HepG2 (cell line): ENCODE results near the gene CACNA2D3. TPM values are rescaled to one million over a fixed set of nuclear protein-coding genes. Genes with fewer than 3 reads are reported as not detected.

Experiments used
- ATAC-seq: fragments of 200-7000 bp; cut with Tn5 transposase; 3 replicates; pipeline ENCODE4 v1.9.1; 2020; ENCODE audit warnings: mild to moderate bottlenecking, moderate library complexity
- BruUV-seq: library from RNA; stranded (reverse); fragments of 400-500 nt; replicated peaks from 2 replicates; lab custom pipeline; 2021; lab: Mats Ljungman, UMichigan
- CTCF ChIA-PET: fragments of 300-600 bp; formaldehyde crosslinking; extraction: SDS; loops from one replicate; lab custom pipeline; 2021; ENCODE audit warnings: low total read pairs, inconsistent platforms, low intra/inter-chr PET ratio; lab: Yijun Ruan, JAX
- POLR2A ChIA-PET: fragments of 350-600 bp; sonication (Branson Sonifier 250); formaldehyde crosslinking; loops from one replicate; lab custom pipeline; 2020; ENCODE audit warnings: antibody characterized with exemption, inconsistent platforms; lab: Yijun Ruan, JAX
- DNase-seq: peaks from one replicate; pipeline ENCODE4 v3.0.0-alpha.2; 2015; ENCODE audit warnings: low spot score
- FAIRE-seq: peaks from 3 replicates; lab custom pipeline; 2011; peaks lifted over from hg19 to GRCh38; lab: Jason Lieb, UNC
- H2AFZ ChIP-seq: one replicate; pipeline ENCODE4 v1.6.1; 2011; ENCODE audit warnings: low read length, inconsistent platforms
- H3K27ac ChIP-seq: fragments of 300-600 bp; 3 replicates; pipeline ENCODE4 v1.8.0; 2011; ENCODE audit warnings: mixed run types, mild to moderate bottlenecking, mixed read lengths, low read length, inconsistent platforms; ENCODE audit not compliant: insufficient read depth; ENCODE audit errors: extremely low read length
- H3K27me3 ChIP-seq, 2 experiments: fragments of 200-600 bp in 1 of 2; 2 replicates in 1 of 2; 3 replicates in 1 of 2; pipeline versions ENCODE4 v1.6.0 to v1.8.0; 2011; ENCODE audit warnings: low read length in 2 of 2, mild to moderate bottlenecking in 2 of 2, moderate library complexity in 2 of 2, inconsistent platforms in 1 of 2; ENCODE audit not compliant: insufficient read depth in 2 of 2, control insufficient read depth in 1 of 2
- H3K36me3 ChIP-seq, 2 experiments: fragments of 200-600 bp in 1 of 2; replicated peaks in 1 of 2; 2 replicates in 1 of 2; 3 replicates in 1 of 2; pipeline versions ENCODE4 v1.5.1 to v1.8.0; 2011; ENCODE audit warnings: low read length in 2 of 2, inconsistent platforms in 1 of 2; ENCODE audit not compliant: insufficient read depth in 2 of 2, control insufficient read depth in 1 of 2
- H3K4me1 ChIP-seq: 2 replicates; pipeline ENCODE4 v1.5.1; 2012; ENCODE audit warnings: low read length, inconsistent platforms; ENCODE audit not compliant: insufficient read depth
- H3K4me2 ChIP-seq: 2 replicates; pipeline ENCODE4 v1.6.0; 2011; ENCODE audit warnings: low read depth, low read length, inconsistent platforms
- H3K4me3 ChIP-seq, 3 experiments: fragments of 200-600 bp in 1 of 3; sonication (generic), shearing (Covaris generic) in 1 of 3; replicated peaks in 1 of 3; 2 replicates each; pipeline ENCODE4 v1.5.1; 2011 to 2016; ENCODE audit warnings: low read length in 3 of 3, inconsistent platforms in 2 of 3, low read depth in 2 of 3, mild to moderate bottlenecking in 2 of 3, control low read depth in 1 of 3, mixed read lengths in 1 of 3; ENCODE audit not compliant: insufficient read depth in 1 of 3
- H3K79me2 ChIP-seq: one replicate; pipeline ENCODE4 v1.6.1; 2011; ENCODE audit warnings: low read length, inconsistent platforms; ENCODE audit not compliant: insufficient read depth
- H3K9ac ChIP-seq: 2 replicates; pipeline ENCODE4 v1.6.0; 2011; ENCODE audit warnings: mild to moderate bottlenecking, low read depth, low read length, inconsistent platforms; ENCODE audit not compliant: insufficient read depth
- H3K9me3 ChIP-seq: 2 replicates; pipeline ENCODE4 v1.5.1; 2012; ENCODE audit warnings: mild to moderate bottlenecking, low read length
- H4K20me1 ChIP-seq: 2 replicates; pipeline ENCODE4 v1.6.0; 2011; ENCODE audit warnings: inconsistent platforms, mild to moderate bottlenecking, low read length, moderate library complexity; ENCODE audit not compliant: insufficient read depth
- IRF2 ChIP-seq: IDR thresholded peaks from 2 replicates; pipeline ENCODE4 v1.6.1; 2018; ENCODE audit warnings: missing genetic modification reagents, missing compliant biosample characterization
- MBD4 ChIP-seq: IDR thresholded peaks from 2 replicates; pipeline ENCODE4 v1.6.1; 2012; ENCODE audit warnings: low read length, inconsistent platforms, borderline replicate concordance
- NPAS2 ChIP-seq: sonication (generic); formaldehyde crosslinking; IDR thresholded peaks from 2 replicates; pipeline ENCODE4 v1.8.0; 2022; ENCODE audit warnings: mild to moderate bottlenecking, missing genetic modification reagents, borderline replicate concordance
- NR1H2 ChIP-seq: sonication (generic); formaldehyde crosslinking; IDR thresholded peaks from 2 replicates; pipeline ENCODE4 v1.8.1; 2022; ENCODE audit warnings: low read depth, missing genetic modification reagents, borderline replicate concordance
- YEATS2 ChIP-seq: sonication (generic); formaldehyde crosslinking; IDR thresholded peaks from 2 replicates; pipeline ENCODE4 v1.4.0; 2020; ENCODE audit warnings: missing genetic modification reagents, borderline replicate concordance
- ZNF207 ChIP-seq: fragments of 450-650 bp; IDR thresholded peaks from 2 replicates; pipeline ENCODE4 v1.6.1; 2016; ENCODE audit warnings: antibody characterized with exemption, borderline replicate concordance
- WGBS: methylation state at CpG from one replicate; pipeline ENCODE4 v1.1.6; 2017; ENCODE audit warnings: low lambda C conversion rate; 5-methylcytosine and 5-hydroxymethylcytosine counted together
- in situ Hi-C: cut with HindIII; loops from 2 replicates; pipeline ENCODE4 v1.10.0; 2017; ENCODE audit warnings: low pct_unique_long_range_greater_than_20kb; ENCODE audit not compliant: extremely low pct_ligation_motif_present
- intact Hi-C: fragments of 100-400 bp; cut with micrococcal nuclease; formaldehyde crosslinking; loops from one replicate; pipeline ENCODE4 v1.10.0; 2022; ENCODE audit not compliant: unreplicated experiment
- polyA plus RNA-seq, 8 experiments: library from polyadenylated mRNA; depleted of rRNA in 3 of 8; stranded (reverse) in 7 of 8; unstranded in 1 of 8; fragments of >200 nt; fragmentation: Illumina TruSeq in 4 of 8; extraction: Trizol in 4 of 8; gene quantifications; 2 replicates each; pipeline versions ENCODE4 v1.2.1 to v1.2.3, GENCODE V29; 2011 to 2016; ENCODE audit warnings: low read depth in 4 of 8, missing spikeins in 1 of 8, mixed read lengths in 1 of 8; ENCODE audit not compliant: insufficient read depth in 1 of 8
- total RNA-seq, 5 experiments: library from RNA; depleted of rRNA; stranded (reverse); fragments of >200 nt; fragmentation: Illumina TruSeq; extraction: Trizol; gene quantifications; 2 replicates each; pipeline ENCODE4 v1.2.3, GENCODE V29; 2016; ENCODE audit warnings: low read depth in 1 of 5
- TF ChIP-seq, protein P1 (sequence below): sonication (generic); formaldehyde crosslinking; IDR thresholded peaks from 2 replicates; pipeline ENCODE4 v1.4.0; 2020; ENCODE audit warnings: missing genetic modification reagents
- TF ChIP-seq, protein P2 (sequence below): sonication (generic); formaldehyde crosslinking; IDR thresholded peaks from 2 replicates; pipeline ENCODE4 v1.9.0; 2022; ENCODE audit warnings: missing genetic modification reagents, mild to moderate bottlenecking, borderline replicate concordance
- TF ChIP-seq, protein P3 (sequence below): IDR thresholded peaks from 2 replicates; pipeline ENCODE4 v1.6.1; 2016; ENCODE audit warnings: low read depth
- TF ChIP-seq, protein P4 (sequence below): sonication (generic); formaldehyde crosslinking; IDR thresholded peaks from 2 replicates; pipeline ENCODE4 v1.4.0; 2020; ENCODE audit warnings: missing genetic modification reagents

Gene CACNA2D3
- total and polyA plus RNA-seq, 2 of the 13 experiments (the other 11 are each of a cell fraction or from before 2014, with no cell fraction given), result not detected

DNA sequence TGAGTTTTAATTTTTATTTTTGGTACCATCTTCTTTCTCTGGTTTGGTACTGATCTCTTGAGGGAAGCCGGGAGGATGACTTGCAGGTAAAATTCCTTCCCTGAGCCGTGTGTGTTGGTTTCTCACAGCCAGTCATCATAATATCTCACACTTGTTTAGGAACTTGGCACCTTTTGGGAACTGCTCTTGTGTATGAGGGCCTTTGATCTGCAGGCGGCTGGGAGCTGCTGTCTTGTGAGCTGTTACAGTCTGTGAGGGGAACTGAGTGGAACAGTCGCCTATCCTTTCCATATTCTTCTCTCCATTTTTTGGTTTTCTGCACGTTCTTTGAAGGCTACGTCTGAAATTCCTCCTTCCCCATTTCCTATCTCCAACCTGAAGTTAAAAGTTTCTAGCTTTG lies 75.2 kb downstream of the CACNA2D3 start (continued):
- TF ChIP-seq, protein P1, sequence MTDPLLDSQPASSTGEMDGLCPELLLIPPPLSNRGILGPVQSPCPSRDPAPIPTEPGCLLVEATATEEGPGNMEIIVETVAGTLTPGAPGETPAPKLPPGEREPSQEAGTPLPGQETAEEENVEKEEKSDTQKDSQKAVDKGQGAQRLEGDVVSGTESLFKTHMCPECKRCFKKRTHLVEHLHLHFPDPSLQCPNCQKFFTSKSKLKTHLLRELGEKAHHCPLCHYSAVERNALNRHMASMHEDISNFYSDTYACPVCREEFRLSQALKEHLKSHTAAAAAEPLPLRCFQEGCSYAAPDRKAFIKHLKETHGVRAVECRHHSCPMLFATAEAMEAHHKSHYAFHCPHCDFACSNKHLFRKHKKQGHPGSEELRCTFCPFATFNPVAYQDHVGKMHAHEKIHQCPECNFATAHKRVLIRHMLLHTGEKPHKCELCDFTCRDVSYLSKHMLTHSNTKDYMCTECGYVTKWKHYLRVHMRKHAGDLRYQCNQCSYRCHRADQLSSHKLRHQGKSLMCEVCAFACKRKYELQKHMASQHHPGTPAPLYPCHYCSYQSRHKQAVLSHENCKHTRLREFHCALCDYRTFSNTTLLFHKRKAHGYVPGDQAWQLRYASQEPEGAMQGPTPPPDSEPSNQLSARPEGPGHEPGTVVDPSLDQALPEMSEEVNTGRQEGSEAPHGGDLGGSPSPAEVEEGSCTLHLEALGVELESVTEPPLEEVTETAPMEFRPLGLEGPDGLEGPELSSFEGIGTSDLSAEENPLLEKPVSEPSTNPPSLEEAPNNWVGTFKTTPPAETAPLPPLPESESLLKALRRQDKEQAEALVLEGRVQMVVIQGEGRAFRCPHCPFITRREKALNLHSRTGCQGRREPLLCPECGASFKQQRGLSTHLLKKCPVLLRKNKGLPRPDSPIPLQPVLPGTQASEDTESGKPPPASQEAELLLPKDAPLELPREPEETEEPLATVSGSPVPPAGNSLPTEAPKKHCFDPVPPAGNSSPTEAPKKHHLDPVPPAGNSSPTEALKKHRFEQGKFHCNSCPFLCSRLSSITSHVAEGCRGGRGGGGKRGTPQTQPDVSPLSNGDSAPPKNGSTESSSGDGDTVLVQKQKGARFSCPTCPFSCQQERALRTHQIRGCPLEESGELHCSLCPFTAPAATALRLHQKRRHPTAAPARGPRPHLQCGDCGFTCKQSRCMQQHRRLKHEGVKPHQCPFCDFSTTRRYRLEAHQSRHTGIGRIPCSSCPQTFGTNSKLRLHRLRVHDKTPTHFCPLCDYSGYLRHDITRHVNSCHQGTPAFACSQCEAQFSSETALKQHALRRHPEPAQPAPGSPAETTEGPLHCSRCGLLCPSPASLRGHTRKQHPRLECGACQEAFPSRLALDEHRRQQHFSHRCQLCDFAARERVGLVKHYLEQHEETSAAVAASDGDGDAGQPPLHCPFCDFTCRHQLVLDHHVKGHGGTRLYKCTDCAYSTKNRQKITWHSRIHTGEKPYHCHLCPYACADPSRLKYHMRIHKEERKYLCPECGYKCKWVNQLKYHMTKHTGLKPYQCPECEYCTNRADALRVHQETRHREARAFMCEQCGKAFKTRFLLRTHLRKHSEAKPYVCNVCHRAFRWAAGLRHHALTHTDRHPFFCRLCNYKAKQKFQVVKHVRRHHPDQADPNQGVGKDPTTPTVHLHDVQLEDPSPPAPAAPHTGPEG (CRISPR knock-in tag), result no peak
- no peak for TF ChIP-seq MBD4

DNA sequence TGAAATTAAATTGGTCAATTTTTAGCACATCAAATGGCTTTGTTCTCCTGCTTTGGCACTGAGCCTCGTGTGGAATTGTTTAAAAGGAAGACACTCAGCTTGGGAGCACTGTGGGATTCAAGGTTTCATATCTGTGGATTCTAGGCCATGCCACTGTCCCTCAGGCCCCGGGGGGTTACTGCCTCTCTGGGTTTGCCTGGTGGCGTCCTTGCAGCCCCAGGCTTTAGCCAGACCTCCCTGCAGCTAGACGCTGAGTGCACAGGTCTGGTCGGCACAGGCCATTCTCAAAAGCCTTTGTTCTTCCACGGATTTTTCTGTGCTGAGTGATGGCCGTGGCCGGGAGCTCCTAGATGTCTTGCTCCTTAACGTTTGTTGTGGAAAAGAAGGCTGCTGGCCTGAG lies 76.2 kb downstream of the CACNA2D3 start:
- BruUV-seq, result no TSS peak
- TF ChIP-seq, protein P2, sequence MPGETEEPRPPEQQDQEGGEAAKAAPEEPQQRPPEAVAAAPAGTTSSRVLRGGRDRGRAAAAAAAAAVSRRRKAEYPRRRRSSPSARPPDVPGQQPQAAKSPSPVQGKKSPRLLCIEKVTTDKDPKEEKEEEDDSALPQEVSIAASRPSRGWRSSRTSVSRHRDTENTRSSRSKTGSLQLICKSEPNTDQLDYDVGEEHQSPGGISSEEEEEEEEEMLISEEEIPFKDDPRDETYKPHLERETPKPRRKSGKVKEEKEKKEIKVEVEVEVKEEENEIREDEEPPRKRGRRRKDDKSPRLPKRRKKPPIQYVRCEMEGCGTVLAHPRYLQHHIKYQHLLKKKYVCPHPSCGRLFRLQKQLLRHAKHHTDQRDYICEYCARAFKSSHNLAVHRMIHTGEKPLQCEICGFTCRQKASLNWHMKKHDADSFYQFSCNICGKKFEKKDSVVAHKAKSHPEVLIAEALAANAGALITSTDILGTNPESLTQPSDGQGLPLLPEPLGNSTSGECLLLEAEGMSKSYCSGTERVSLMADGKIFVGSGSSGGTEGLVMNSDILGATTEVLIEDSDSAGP, result no peak
- TF ChIP-seq NPAS2 (CRISPR knock-in tag) (no peak), IRF2 (CRISPR knock-in tag) (no peak), ZNF207 (no peak), NR1H2 (CRISPR knock-in tag) (no peak), YEATS2 (no peak)
- TF ChIP-seq, protein P3, sequence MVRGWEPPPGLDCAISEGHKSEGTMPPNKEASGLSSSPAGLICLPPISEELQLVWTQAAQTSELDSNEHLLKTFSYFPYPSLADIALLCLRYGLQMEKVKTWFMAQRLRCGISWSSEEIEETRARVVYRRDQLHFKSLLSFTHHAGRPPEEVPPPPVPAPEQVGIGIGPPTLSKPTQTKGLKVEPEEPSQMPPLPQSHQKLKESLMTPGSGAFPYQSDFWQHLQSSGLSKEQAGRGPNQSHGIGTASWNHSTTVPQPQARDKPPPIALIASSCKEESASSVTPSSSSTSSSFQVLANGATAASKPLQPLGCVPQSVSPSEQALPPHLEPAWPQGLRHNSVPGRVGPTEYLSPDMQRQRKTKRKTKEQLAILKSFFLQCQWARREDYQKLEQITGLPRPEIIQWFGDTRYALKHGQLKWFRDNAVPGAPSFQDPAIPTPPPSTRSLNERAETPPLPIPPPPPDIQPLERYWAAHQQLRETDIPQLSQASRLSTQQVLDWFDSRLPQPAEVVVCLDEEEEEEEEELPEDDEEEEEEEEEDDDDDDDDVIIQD (CRISPR knock-in tag), result no peak
- TF ChIP-seq, protein P4, sequence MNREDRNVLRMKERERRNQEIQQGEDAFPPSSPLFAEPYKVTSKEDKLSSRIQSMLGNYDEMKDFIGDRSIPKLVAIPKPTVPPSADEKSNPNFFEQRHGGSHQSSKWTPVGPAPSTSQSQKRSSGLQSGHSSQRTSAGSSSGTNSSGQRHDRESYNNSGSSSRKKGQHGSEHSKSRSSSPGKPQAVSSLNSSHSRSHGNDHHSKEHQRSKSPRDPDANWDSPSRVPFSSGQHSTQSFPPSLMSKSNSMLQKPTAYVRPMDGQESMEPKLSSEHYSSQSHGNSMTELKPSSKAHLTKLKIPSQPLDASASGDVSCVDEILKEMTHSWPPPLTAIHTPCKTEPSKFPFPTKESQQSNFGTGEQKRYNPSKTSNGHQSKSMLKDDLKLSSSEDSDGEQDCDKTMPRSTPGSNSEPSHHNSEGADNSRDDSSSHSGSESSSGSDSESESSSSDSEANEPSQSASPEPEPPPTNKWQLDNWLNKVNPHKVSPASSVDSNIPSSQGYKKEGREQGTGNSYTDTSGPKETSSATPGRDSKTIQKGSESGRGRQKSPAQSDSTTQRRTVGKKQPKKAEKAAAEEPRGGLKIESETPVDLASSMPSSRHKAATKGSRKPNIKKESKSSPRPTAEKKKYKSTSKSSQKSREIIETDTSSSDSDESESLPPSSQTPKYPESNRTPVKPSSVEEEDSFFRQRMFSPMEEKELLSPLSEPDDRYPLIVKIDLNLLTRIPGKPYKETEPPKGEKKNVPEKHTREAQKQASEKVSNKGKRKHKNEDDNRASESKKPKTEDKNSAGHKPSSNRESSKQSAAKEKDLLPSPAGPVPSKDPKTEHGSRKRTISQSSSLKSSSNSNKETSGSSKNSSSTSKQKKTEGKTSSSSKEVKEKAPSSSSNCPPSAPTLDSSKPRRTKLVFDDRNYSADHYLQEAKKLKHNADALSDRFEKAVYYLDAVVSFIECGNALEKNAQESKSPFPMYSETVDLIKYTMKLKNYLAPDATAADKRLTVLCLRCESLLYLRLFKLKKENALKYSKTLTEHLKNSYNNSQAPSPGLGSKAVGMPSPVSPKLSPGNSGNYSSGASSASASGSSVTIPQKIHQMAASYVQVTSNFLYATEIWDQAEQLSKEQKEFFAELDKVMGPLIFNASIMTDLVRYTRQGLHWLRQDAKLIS (CRISPR knock-in tag), result no peak

More for the DNA sequence above, 76.2 kb downstream of the CACNA2D3 start:
- FAIRE-seq (no peak), DNase-seq (no peak), ATAC-seq (no peak)
- Histone ChIP-seq H3K4me3 (no peak overlapping the region), H3K9ac (no peak overlapping the region), H3K79me2 (no peaks in the 10 kb centered on the region), H3K4me2 (no peak overlapping the region), H3K4me1 (no peaks in the 10 kb centered on the region), H3K36me3 (no peaks in the 10 kb centered on the region), H3K9me3 (no peaks in the 10 kb centered on the region), H3K27me3 (peaks cover 0 to 31% of the 10 kb centered on the region in 2 experiments; a peak in 3 of 5 replicates), H2AFZ (no peak overlapping the region), H4K20me1 (no peaks in the 10 kb centered on the region), H3K27ac (no peak overlapping the region)
- ChIA-PET CTCF (no interaction called here), POLR2A (no interaction called here)
- intact Hi-C loops (no loop called here), in situ Hi-C loops (no loop called here)
- 3% methylated on average over 7 of the region's 9 CpGs for WGBS
